ENCODE results near the gene TLK2.

TLK2 gene

DNA sequence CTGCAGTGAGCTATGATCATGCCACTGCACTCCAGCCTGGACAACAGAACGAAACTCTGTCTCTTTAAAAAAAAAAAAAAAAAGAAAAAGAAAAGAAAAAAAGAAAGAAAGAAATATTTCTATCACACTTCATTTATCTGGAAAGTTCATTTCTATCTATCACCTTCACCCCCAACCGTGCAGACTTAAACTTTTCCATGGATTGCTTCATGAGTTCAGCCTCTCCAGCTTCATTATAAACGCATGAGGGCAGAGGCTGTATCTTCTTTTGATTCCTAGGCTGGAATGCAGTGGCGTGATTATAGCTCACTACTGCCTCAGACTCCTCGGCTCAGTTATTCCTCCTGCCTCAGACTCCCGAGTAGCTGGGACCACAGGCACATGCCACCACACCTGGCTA, 177.0 kb downstream of the TLK2 start:
- no peak for DNase-seq (ENCODE audit: low spot score)

DNA sequence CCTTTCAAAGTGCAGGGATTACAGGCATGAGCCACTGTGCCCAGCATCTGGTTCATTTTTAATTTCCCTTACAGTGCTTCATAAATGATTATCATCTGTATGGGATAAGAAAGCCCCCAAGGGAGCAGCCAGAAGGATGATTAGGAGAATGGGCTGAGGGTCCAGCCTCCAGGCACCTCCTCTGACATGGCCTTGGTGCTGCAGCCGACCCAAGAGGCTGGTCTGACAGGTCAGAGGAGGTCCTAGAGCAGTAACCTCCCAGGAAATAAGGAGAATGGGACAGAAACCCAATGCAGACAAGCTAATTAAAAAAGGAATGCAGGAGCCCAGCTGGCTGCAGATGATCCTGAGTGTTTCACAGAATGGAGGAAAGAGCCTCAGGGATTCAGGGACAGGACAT, 177.8 kb downstream of the TLK2 start:
- no peak for DNase-seq (ENCODE audit: low spot score)

DNA sequence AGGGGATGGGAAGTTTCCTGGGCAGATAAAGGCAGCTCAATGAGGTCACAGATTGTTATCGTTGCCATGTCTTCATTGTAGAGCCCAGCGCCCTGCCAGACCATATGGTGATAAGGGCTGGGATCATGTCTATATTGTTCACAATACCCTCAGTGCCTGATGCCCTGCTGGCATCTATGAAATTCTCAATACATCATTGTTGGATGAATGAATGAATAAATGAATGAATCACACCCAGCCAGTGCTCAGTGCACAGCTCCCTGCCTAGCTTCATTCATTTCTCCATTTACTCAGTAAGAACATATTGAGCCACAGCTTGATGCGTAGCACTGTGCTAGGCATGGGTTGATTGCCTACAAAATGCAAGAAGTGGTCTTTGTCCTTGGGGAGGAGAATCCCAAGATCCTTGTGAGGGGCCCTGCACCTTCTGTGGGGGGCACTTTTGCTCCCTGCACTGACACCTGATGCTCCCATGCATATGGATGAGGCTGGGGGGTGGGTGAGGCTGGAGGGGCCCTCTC, 178.6 kb downstream of the TLK2 start:
- no peak for DNase-seq (ENCODE audit: low spot score)

DNA sequence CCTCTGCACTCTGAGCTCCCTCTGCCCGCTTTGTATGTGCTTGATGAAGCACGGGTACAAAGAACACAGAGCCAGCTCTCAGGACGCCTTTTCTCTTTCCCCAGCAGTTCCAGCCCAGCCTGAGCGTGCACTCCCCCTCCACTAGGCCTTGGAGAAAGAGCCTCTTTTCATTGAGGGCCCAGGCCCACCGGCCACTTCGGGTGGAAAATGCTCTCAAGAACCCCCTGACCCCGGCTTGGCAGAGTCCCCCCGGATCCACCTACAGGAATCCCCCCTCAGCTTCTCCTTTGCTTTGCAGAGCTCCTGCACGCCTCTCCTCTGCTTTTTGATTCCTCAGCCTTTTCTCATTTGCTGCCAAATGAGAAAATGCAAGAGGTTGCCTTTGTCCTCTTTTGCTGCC, 179.1 kb downstream of the TLK2 start:
- no peak for DNase-seq (ENCODE audit: low spot score)

DNA sequence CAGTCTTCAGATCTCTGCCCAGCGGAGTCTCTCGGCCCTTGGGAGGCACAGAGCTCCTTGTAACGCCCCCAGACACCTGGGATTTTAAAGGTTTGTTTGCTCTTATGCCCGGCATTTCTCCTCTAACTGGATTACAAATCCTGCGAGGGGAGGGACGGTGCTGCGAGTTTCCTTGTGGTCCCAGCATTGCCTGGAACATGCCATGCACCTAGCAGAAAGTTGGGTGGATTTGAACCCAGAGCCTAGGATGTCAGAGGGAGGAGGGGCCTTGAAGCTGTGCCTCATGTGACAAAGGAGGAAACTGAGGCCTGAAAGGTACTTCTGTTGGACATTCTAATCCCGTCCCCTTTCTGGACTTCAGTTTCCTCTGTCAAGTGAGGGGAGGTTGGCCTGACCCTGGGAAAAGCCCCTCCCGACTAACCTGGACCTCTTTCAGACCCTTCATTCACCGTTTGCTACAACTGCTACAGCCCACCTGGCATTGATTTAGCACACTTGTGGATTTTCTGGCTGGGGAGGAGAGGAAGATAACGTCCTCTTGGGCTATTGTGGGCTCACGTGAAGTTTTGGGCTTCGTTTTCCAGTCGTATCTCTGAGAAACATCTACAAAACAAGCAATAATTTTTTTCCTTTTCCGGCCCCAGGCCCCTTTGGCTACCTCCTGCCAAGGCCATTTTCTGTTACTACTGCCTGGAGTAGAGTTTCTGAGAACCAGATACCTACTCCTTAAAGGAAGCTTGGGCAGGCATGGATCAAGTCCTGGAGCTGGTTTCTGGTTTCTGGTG, 179.7 kb downstream of the TLK2 start:
- no peak for DNase-seq (ENCODE audit: low spot score)

DNA sequence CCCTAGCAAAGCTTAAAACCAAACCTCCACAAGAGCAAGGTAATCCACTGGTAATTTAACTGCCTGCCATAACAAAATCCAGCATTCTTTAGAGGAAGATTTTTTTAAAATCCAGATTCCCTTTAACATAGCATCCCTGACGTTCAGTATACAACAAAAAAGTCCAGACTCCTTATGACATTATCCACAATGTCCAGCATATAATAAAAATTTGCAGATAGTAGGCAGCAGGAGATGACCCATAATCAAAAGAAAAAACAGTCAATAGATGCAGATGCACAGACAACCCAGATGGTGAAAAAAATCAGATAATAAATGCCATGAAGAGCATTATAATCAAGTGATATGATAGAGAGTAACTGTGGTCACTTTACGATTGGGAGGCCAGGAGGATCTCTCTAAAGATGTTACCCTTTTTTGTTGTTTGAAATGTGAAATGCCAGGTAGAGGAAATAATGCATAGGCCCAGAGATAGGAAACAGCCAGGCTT, 182.0 kb downstream of the TLK2 start:
- no peak for DNase-seq (ENCODE audit: low spot score)

DNA sequence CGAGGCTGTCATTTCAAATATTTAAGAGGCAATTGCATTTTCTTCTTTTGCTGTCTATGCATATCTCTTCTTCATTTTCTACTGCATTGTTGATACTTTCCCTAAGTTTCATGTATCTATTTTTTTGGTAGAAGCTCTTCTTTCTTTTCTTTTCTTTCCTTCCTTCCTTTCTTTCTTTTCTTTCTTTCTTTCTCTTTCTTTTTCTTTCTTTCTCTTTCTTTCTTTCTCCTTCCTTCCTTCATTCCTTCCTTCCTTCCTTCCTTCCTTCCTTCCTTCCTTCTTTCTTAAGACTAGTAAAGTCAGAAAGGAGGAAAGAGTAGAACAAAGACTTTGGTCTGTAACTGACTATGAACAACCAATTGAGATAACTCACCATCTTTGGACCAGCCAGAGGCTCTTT, 182.7 kb downstream of the TLK2 start:
- no peak for DNase-seq (ENCODE audit: low spot score)

DNA sequence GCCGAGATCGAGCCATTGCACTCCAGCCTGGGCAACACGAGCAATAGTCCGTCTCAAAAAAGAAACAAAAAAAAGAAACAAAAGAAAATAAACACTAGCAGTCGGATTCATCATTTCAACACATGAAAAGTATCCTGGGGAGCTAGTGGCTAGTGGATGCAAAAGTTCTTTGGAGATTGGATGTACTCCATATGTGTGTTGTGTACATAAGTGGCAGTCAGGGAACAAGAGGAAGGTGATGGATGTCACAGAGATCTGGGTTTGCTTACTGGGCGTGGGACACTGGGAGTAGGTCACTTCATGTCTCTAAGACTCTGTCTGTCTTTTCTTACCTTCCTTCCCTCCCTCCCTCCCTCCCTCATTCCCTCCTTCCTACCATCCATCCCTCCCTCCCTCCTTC, 184.2 kb downstream of the TLK2 start:
- DNase-seq (ENCODE audit: low spot score) = no peak
